B cell (primary cell): ENCODE results near the gene DDX27. TPM values are rescaled to one million over a fixed set of nuclear protein-coding genes. Genes with fewer than 3 reads are reported as not detected.

Experiments used
- ATAC-seq: fragments of 200-7000 bp; cut with Tn5 transposase; one replicate; pipeline ENCODE4 v1.10.0; 2021; ENCODE audit warnings: low read depth, mild to moderate bottlenecking, moderate number of reproducible peaks, moderate library complexity
- CTCF ChIA-PET: fragments of 350-600 bp; sonication (Branson Sonifier 250); formaldehyde crosslinking; loops from one replicate; lab custom pipeline; 2021; ENCODE audit warnings: antibody characterized with exemption, inconsistent platforms; lab: Charles Lee
- POLR2A ChIA-PET: fragments of 350-600 bp; sonication (Branson Sonifier 250); formaldehyde crosslinking; loops from one replicate; lab custom pipeline; 2021; ENCODE audit warnings: antibody characterized with exemption; lab: Charles Lee
- DNase-seq: peaks from one replicate; pipeline ENCODE4 v3.0.0; 2013
- H2AFZ ChIP-seq: 2 replicates; pipeline ENCODE4 v1.6.1; 2012; ENCODE audit warnings: mild to moderate bottlenecking, low read depth, low read length; ENCODE audit not compliant: insufficient read depth, poor library complexity, severe bottlenecking
- H3K27ac ChIP-seq, 2 donors: 1 replicate in 1 of 2; 2 replicates in 1 of 2; pipeline ENCODE4 v1.5.1; 2012 to 2013; ENCODE audit warnings: low read length in 2 of 2, mild to moderate bottlenecking in 2 of 2, moderate library complexity in 1 of 2
- H3K27me3 ChIP-seq, 4 experiments: fragments of 200-600 bp in 1 of 4; sonication (generic) in 1 of 4; replicated peaks in 1 of 4; 1 replicate in 2 of 4; 2 replicates in 2 of 4; pipeline versions ENCODE4 v1.6.1 to v1.7.0; 2013 to 2016; ENCODE audit warnings: low read length in 3 of 4, mild to moderate bottlenecking in 2 of 4, mixed read lengths in 1 of 4, moderate library complexity in 1 of 4; ENCODE audit not compliant: insufficient read depth in 4 of 4, control insufficient read depth in 3 of 4; ENCODE audit errors: control extremely low read depth in 1 of 4
- H3K36me3 ChIP-seq, 2 experiments: replicated peaks in 1 of 2; 1 replicate in 1 of 2; 2 replicates in 1 of 2; pipeline versions ENCODE4 v1.6.1 to v1.7.1; 2013; ENCODE audit warnings: low read length in 1 of 2; ENCODE audit not compliant: insufficient read depth in 2 of 2, control insufficient read depth in 1 of 2; ENCODE audit errors: control extremely low read depth in 1 of 2, extremely low read depth in 1 of 2
- H3K4me1 ChIP-seq, 2 donors: fragments of 200-600 bp in 1 of 2; sonication (generic) in 1 of 2; 1 replicate in 1 of 2; 2 replicates in 1 of 2; pipeline versions ENCODE4 v1.5.1 to v1.6.1; 2013 to 2017; ENCODE audit warnings: low read length in 2 of 2; ENCODE audit not compliant: control insufficient read depth in 2 of 2, insufficient read depth in 2 of 2
- H3K4me2 ChIP-seq: replicated peaks from 2 replicates; pipeline ENCODE3; 2012; ENCODE audit warnings: mild to moderate bottlenecking, low read depth, low read length; ENCODE audit not compliant: poor library complexity, severe bottlenecking
- H3K4me3 ChIP-seq, 5 experiments: fragments of 200-600 bp in 1 of 5; sonication (generic) in 1 of 5; 1 replicate in 3 of 5; 2 replicates in 2 of 5; pipeline versions ENCODE4 v1.5.1 to v1.7.0; 2011 to 2016; ENCODE audit warnings: low read length in 4 of 5, mild to moderate bottlenecking in 4 of 5, low read depth in 2 of 5, control low read depth in 1 of 5, moderate library complexity in 1 of 5; ENCODE audit not compliant: insufficient read depth in 1 of 5; ENCODE audit errors: control extremely low read depth in 1 of 5, extremely low read depth in 1 of 5
- H3K79me2 ChIP-seq: fragments of 200-600 bp; sonication (generic); one replicate; pipeline ENCODE4 v1.6.0; 2016; ENCODE audit warnings: low read length; ENCODE audit not compliant: control insufficient read depth, insufficient read depth
- H3K9ac ChIP-seq: fragments of 200-600 bp; sonication (generic); 2 replicates; pipeline ENCODE4 v1.6.1; 2017; ENCODE audit warnings: mild to moderate bottlenecking, low read length, moderate library complexity
- H3K9me3 ChIP-seq, 3 donors: one replicate each; pipeline versions ENCODE4 v1.6.1 to v1.7.1; 2013; ENCODE audit warnings: low read length in 2 of 3; ENCODE audit not compliant: control insufficient read depth in 2 of 3, insufficient read depth in 1 of 3; ENCODE audit errors: control extremely low read depth in 1 of 3
- H4K20me1 ChIP-seq: 2 replicates; pipeline ENCODE4 v1.6.0; 2012; ENCODE audit warnings: mild to moderate bottlenecking, low read length; ENCODE audit not compliant: insufficient read depth, control insufficient read depth, poor library complexity, severe bottlenecking
- H3K27ac Mint-ChIP-seq: one replicate; pipeline ENCODE4 v1.8.0; 2021; ENCODE audit warnings: mixed read lengths
- H3K27me3 Mint-ChIP-seq: one replicate; pipeline ENCODE4 v1.8.0; 2021; ENCODE audit warnings: mixed read lengths
- H3K4me1 Mint-ChIP-seq: one replicate; pipeline ENCODE4 v1.8.0; 2021; ENCODE audit warnings: mixed read lengths
- H3K4me3 Mint-ChIP-seq: one replicate; pipeline ENCODE4 v1.8.0; 2021; ENCODE audit warnings: mixed read lengths
- H3K9me3 Mint-ChIP-seq: one replicate; pipeline ENCODE4 v1.8.0; 2022; ENCODE audit warnings: mixed read lengths; ENCODE audit not compliant: insufficient read depth
- CTCF ChIP-seq: fragments of 200-600 bp; IDR thresholded peaks from one replicate; pipeline ENCODE4 v1.8.0; 2022; ENCODE audit warnings: antibody characterized with exemption, mild to moderate bottlenecking
- EZH2 ChIP-seq: IDR thresholded peaks from 2 replicates; pipeline ENCODE4 v1.6.1; 2012; ENCODE audit warnings: borderline replicate concordance, low read depth, mild to moderate bottlenecking, moderate library complexity, low read length; ENCODE audit not compliant: insufficient read depth, poor library complexity, severe bottlenecking
- WGBS: methylation state at CpG from one replicate; pipeline ENCODE4 v1.1.5; 2013; ENCODE audit warnings: missing lambda C conversion rate; ENCODE audit not compliant: insufficient coverage; 5-methylcytosine and 5-hydroxymethylcytosine counted together
- intact Hi-C: fragments of 100-400 bp; cut with micrococcal nuclease; formaldehyde crosslinking; loops from one replicate; pipeline ENCODE4 v1.10.0; 2022
- polyA plus RNA-seq: library from polyadenylated mRNA; depleted of rRNA; stranded (reverse); fragments of >200 nt; gene quantifications from 2 replicates; pipeline ENCODE4 v1.2.3, GENCODE V29; 2012
- total RNA-seq, 2 donors: library from RNA; stranded (reverse); fragments of 120-200 nt in 1 of 2; gene quantifications; 1 replicate in 1 of 2; 2 replicates in 1 of 2; pipeline versions ENCODE4 v1.2.3 to v1.2.4, GENCODE V29; 2013 to 2022

The DDX27 gene
- total and polyA plus RNA-seq, 2 donors (not counting 1 experiment from before 2014, with no cell fraction given): 55.0 to 74.6 TPM

DNA sequence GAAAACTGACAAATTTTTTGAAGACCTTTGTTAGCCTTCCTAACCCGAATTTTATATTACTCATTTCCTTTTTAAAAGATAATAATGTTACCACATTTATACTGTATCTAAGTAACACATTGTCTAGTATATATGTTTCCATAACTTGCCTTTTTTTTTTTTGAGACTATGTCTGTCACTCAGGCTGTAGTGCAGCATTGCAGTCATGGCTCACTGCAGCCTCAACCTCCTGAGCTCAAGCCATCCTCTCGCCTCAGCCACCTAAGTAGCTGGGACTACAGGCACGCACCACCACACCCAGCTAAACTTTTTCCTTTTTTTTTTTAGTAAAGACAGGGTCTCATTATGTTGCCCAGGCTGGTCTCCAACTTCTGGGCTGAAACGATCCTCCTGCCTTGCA lies 40.1 kb downstream of the DDX27 start:
- Histone ChIP-seq H3K9ac (no peak overlapping the region), H3K27ac (no peak overlapping the region), H4K20me1 (no peaks in the 10 kb centered on the region), H3K79me2 (peaks cover 15% of the 10 kb centered on the region), H3K36me3 (peaks cover 6 to 86% of the 10 kb centered on the region in 2 experiments), H2AFZ (no peak overlapping the region), H3K9me3 (no peaks in the 10 kb centered on the region), H3K4me3 (no peak overlapping the region), H3K27me3 (no peaks in the 10 kb centered on the region), H3K4me2 (no peak overlapping the region), H3K4me1 (no peaks in the 10 kb centered on the region)
- ChIA-PET CTCF (interaction anchor here (1.1 kb wide), 1 partner anchor 13 kb away, joined by 3 read pairs; no protein-coding TSS in a partner anchor), POLR2A (no interaction called here)
- Mint-ChIP-seq H3K9me3 (no peaks in the 10 kb centered on the region), H3K4me1 (no peaks in the 10 kb centered on the region), H3K27ac (no peak overlapping the region), H3K27me3 (no peaks in the 10 kb centered on the region), H3K4me3 (no peak overlapping the region)
- TF ChIP-seq CTCF (no peak), EZH2 (no peak)
- no peak for DNase-seq
- 50% methylated on average over 2 of the region's 4 CpGs for WGBS
- no peak for ATAC-seq
- intact Hi-C loops: no loop called here

GRCh38 chr20:49259799-49260198 lies 40.6 kb downstream of the DDX27 start:
- intact Hi-C loops: no loop called here
- Histone ChIP-seq H3K27ac (no peak overlapping the region), H3K9me3 (no peaks in the 10 kb centered on the region), H3K36me3 (peaks cover 9 to 86% of the 10 kb centered on the region in 2 experiments), H3K9ac (no peak overlapping the region), H3K4me3 (no peak overlapping the region), H3K79me2 (peaks cover 20% of the 10 kb centered on the region), H4K20me1 (peaks cover under 1% of the 10 kb centered on the region), H3K4me1 (no peaks in the 10 kb centered on the region), H3K27me3 (no peaks in the 10 kb centered on the region), H2AFZ (no peak overlapping the region), H3K4me2 (no peak overlapping the region)
- DNase-seq (no peak), ATAC-seq (no peak)
- no peaks in the 10 kb centered on the region for H3K9me3 Mint-ChIP-seq
- no CpG with 5 or more reads among the region's 2 CpGs for WGBS
- H3K4me3 Mint-ChIP-seq: no peak overlapping the region
- no peaks in the 10 kb centered on the region for H3K27me3 Mint-ChIP-seq
- ChIA-PET CTCF (interaction anchor here (1.1 kb wide), 1 partner anchor 14 kb away, joined by 3 read pairs; no protein-coding TSS in a partner anchor), POLR2A (no interaction called here)
- TF ChIP-seq CTCF (no peak), EZH2 (no peak)
- H3K4me1 Mint-ChIP-seq: no peaks in the 10 kb centered on the region
- no peak overlapping the region for H3K27ac Mint-ChIP-seq
